HG02623 (cell line): ENCODE measurements around the gene OR7D2.
"Not testable (repeated sequence)": the region's sequence is repeated elsewhere in the genome, so short reads cannot be mapped to it uniquely, and the experiment has no call there.

ENCODE experiments used
- ATAC-seq: cut with Tn5 transposase; IDR thresholded peaks from one replicate; pipeline ENCODE4 v1.9.1; 2021; ENCODE audit warnings: moderate library complexity; ENCODE audit not compliant: unreplicated experiment

OR7D2 gene

GRCh38 chr19:9198044-9198443 is 19.3 kb downstream of the OR7D2 start:
- not testable (repeated sequence) for ATAC-seq

GRCh38 chr19:9205501-9206113 is 26.8 kb downstream of the OR7D2 start:
- ATAC-seq: no peak

- ATAC-seq: no peak
Observed at GRCh38 chr19:9219489-9219888, 40.7 kb downstream of the OR7D2 start, which contains the start of gene OR7D4. Gene OR7D4 (minus strand): TSS chr19:9219589. CDS start chr19:9214837, 4,752 bp downstream.
